Measurements from ENCODE around the gene COPS3.
"Not testable (repeated sequence)": the region's sequence is repeated elsewhere in the genome, so short reads cannot be mapped to it uniquely, and the experiment has no call there.

GRCh38 chr17:17255689-17256088 is 25.4 kb downstream of the COPS3 start:
- not testable (repeated sequence) for TF ChIP-seq CTCF (IDR thresholded peaks at IDR 0.05 in 8 of 11, conservative IDR thresholded peaks at IDR 0.05 in 3 of 11); POLR2A (IDR thresholded peaks at IDR 0.05); POLR2AphosphoS5 (IDR thresholded peaks at IDR 0.05)
